KBM-7 (cell line): ENCODE results near the gene RPS16.

Experiments
- DNase-seq: peaks from one replicate; pipeline ENCODE4 v3.0.0-alpha.2; 2015
- in situ Hi-C: fragments of 300-500 bp; cut with MboI; formaldehyde crosslinking; loops from 2 replicates; pipeline ENCODE4 v1.14.3; 2020; ENCODE audit warnings: low sequenced_read_pairs, low pct_unique_long_range_greater_than_20kb, mixed read lengths

RPS16 gene

DNA sequence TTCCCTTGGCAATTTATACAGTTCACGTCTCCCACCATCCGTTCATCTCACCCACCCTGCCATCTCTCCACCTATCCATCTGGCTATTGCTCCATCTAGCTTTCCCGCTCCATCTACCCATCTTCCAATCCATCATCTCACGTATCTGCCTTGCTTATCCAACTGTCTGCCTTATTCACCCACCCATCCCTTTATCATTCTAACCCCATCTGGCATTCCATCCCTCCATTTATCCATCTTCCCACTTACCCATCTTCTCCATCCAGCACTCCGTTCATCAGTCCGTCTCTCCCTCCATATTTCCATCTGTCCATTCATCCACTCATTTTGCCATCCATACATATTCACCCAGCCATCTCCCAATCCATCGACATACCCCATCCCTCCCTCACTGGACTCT lies 10.0 kb downstream of the RPS16 start:
- in situ Hi-C loops: no loop called here
- no peak for DNase-seq

DNA sequence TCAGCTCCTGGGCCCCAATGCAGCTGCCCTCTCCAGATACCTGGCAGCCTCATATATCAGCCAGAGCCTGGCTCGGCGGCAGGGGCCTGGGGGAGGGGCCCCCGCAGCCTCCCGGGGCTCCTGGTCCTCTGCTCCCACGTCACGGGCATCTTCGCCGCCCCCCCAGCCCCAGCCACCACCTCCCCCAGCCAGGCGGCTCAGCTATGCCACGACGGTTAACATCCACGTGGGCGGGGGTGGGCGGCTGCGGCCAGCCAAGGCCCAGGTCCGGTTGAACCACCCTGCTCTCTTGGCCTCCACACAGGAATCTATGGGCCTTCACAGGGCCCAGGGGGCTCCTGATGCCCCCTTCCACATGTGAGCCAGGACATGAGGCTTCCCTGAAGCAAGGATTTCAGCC lies 10.8 kb downstream of the RPS16 start:
- in situ Hi-C loops: no loop called here
- DNase-seq: no peak

DNA sequence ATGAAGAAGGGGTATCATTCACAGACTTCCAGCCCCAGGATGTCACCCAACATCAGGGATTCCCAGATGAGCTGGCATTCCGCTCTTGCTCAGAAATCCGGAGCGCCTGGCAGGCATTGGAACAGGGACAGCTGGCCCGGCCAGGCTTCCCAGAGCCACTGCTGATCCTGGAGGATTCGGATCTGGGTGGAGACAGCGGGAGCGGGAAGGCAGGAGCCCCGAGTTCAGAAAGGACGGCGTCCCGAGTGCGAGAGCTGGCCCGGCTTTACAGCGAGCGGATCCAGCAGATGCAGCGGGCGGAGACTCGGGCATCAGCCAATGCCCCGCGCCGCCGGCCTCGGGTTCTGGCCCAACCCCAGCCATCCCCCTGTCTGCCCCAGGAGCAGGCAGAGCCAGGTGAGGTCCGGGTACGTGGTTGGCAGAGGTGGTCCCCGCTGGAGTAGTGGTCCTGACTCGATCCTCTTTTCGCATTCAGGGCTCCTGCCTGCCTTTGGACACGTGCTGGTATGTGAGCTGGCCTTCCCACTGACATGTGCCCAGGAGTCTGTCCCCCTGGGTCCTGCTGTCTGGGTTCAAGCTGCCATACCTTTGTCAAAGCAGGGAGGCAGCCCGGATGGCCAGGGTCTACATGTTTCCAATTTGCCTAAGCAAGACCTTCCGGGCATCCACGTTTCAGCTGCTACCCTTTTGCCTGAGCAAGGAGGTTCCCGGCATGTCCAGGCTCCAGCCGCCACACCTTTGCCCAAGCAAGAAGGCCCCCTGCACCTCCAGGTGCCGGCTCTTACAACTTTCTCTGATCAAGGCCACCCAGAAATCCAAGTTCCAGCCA lies 12.3 kb downstream of the RPS16 start:
- in situ Hi-C loops: no loop called here
- DNase-seq: no peak

DNA sequence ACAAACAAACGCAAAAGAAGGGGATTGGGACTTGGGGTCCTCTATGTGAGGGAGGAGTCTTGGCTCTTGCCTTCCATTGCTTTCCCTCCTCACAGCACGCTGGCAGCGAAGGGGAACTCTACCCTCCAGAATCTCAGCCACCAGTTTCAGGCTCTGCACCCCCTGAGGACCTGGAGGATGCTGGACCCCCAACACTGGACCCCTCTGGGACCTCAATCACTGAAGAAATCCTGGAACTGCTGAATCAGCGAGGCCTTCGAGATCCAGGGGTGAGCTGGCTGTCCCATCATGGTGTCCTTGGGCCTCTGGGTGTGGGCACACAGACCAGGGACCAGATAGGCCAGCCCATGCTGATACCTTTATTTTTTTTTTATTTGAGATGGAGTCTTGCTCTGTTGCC lies 13.7 kb downstream of the RPS16 start:
- in situ Hi-C loops: no loop called here
- DNase-seq: no peak

DNA sequence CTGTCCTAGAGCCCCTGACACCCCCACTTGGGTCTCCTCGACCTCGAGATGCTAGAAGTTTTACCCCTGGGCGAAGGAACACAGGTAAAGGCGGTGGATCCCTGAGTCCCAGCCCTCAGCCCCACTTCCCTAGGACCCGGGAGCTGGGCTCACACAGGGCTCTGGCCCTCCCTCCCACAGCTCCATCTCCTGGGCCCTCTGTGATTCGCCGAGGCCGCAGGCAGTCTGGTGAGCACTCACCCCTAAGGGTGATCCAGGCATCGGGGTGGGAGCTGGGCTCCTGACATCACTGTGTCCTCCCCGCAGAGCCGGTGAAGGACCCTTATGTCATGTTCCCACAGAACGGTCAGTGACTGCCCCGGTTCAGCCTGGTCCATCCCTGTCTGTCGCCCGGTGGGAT lies 15.0 kb downstream of the RPS16 start:
- in situ Hi-C loops: no loop called here
- no peak for DNase-seq

DNA sequence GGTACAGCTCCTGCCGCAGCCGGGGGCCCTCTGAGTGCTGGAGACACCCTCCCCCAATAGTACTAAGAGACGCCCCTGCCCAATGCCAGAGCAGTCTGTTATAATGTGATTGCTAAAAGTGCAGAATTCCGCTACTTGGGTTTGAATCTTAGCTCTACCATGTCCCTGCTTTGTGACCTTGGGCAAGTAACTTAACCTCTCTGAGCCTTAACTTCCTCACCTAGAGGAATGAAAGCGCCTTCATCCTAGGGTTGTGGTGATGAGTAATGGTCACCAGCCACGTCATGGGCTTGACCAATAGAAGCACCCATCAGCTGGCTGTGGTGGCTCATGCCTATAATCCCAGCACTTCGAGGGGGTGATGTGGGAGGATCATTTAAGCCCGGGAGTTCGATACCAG lies 16.7 kb downstream of the RPS16 start:
- in situ Hi-C loops: no loop called here

DNA sequence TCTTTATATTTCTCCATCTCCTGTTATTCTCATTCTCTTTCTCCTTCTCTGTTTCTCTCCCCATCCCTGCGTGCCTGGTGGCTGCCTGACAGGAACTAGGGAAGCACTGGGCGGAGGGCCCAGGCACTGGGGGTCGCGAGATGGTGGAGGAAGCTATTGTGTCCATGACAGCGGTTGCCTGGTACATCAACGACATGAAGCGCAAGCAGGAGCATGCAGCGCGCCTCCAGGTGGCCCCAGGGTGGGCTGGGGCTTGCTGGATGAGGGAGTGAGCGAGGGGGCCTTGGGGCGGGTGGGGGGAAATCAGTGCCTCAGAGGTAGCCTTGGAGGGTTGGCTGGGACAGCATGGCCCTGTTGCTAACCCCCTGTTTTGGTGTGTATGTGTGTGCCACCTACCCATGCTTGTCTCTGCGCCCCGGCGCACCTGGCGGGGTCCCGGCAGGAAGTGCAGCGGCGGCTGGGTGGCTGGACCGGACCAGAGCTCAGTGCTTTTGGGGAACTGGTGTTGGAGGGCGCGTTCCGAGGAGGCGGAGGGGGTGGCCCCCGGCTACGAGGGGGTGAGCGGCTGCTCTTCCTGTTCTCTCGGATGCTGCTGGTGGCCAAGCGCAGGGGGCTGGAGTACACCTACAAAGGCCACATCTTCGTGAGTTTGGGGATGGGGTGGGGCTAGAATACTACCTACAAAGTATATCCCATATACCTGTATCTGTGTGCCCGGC lies 18.1 kb downstream of the RPS16 start:
- no peak for DNase-seq
- in situ Hi-C loops: no loop called here

More for the DNA sequence above, 16.7 kb downstream of the RPS16 start:
- no peak for DNase-seq

DNA sequence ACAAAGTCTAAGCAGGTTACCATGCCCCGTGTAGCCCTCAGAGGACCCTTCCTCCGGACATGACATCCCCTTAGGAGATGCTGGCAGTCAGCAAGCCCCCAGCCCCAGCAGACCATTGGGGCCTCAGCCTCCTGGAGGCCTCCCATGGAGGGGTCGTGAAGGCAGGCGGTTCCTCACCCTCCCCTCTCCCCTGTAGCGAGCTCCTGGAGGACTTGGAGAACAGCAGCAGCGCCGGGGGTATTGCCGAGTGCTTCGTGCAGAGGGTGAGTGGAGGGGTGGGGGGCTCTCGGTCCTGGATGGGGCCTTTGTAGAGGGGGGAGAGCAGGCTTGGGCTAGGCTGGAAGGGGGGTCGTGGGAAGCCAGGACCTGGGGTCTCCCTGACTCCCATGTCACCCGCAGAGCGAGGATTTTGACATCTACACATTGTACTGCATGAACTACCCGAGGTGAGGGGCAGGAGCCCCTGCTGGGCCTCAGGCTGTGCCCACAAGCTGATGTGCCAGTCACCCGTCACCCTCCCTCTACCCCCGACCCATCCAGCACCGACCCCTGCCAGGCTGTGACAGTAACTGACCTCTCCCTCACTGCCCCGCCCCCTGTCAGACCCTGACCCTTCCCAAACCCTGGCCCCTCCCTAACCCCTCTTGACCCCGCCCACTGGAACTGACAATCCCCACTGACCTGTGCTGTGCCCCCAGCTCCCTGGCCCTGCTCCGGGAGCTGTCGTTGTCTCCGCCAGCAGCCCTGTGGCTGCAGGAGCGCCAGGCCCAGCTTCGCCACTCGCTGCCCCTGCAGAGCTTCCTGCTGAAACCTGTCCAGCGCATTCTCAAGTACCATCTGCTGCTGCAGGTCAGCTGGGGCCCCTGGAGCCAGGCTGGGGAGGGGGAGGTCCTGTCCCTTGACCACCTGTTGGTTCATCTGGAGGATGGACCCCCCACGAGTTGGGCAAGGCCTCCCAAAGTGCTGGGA lies 19.3 kb downstream of the RPS16 start:
- DNase-seq: no peak
- in situ Hi-C loops: no loop called here

DNA sequence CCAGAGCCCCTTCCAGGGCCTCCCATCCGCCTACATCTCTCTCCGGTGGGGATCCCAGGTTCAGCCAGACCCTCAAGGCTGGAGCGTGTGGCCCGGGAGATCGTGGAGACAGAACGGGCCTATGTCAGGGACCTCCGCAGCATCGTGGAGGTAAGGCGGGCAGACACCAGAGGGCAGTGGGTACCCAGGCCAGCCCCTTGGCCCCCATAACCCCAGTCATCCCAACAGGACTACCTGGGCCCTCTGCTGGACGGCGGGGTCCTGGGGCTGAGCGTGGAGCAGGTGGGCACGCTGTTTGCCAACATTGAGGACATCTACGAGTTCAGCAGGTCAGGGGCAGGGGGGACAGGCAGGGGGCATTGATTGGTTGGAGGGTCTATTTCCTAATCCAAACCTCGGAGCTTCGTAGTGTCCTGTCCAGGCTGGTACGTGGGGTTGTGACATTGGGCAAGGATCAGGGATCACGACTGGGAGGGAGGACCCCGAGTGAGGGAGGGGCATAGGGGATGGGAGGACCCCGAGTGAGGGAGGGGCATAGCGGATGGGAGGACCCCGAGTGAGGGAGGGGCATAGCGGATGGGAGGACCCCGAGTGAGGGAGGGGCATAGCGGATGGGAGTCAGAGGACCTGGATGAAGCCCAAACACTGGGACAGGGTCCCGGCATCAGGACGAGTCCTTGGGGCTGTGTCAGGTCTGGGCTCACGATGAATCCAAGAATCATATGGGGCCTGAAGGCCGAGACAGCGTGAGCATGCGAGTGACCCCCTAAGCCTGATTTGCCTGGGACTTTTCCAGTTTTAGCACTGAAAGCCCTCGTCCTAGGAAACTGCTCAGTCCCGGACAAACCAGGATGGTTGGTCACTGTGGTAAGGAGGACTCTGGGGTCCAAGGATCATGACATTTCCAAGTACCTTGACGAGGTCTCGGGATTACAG lies 20.4 kb downstream of the RPS16 start:
- in situ Hi-C loops: no loop called here
- DNase-seq: no peak

DNA sequence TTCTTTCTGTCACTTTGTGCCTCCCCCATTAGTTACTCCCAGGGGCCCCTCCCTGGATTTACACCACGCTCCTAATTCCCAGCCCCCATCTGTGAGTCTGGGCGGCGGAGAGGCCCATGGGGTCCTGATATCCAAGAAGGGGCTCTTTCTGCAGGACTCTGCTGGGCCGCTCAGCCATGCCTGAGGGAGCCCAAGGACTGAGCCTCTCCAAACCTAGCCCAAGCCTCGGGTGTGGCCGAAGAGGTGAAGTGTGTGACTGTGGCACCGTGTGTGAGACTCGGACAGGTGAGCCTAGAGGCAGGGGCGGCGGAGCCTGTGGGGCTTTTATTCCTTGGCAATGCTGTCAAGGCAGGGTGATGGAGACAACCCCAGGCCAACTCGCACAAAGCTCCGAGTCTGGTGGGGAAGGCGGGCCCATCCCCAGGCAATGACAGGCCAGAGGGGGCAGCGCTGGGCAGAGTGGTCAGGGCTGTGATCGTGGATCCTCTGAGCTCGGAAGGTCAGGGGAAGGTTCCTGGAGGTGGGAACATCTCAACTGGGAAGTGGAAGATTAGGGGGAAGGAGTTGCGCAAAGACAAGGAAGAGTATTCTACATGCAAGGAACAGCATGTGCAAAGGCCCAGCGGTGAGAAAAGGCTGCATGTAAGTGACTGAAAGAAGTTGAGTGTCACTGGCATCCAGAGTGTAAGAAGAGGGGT lies 21.7 kb downstream of the RPS16 start:
- in situ Hi-C loops: no loop called here
- peak; percentile 19 for DNase-seq

DNA sequence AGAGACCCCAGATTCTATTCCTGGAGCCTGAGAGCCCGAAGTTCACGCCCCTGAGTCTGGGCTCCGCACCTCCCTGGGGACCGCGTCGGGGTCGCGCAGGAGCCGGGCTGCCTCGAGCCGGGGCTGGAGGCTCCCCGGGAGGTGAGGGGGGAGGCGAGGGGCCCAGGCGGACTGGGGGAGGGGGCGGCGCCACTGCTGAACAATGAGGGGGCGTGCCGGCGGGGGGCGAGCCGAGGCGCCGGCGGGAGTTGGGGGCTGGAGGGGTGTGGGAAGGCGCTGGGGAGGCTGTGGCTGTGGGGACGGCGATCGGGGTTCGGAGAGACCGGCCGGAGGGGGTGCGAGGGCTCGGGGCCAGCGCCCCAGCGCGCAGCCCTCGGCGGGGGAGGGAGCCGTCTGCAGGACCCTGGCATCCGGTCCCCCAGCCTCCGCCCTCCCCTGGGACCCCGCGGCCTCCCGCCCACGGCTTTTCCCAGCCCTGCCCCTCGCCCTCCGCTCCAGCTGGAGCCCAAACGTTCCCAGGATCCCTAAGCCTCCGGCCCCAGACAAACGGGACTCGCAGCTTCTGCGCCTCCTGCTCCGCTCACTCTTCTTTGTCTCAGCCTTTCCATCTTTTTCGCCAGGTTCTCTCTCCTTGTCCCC lies 22.4 kb downstream of the RPS16 start:
- in situ Hi-C loops: no loop called here
- no peak for DNase-seq

DNA sequence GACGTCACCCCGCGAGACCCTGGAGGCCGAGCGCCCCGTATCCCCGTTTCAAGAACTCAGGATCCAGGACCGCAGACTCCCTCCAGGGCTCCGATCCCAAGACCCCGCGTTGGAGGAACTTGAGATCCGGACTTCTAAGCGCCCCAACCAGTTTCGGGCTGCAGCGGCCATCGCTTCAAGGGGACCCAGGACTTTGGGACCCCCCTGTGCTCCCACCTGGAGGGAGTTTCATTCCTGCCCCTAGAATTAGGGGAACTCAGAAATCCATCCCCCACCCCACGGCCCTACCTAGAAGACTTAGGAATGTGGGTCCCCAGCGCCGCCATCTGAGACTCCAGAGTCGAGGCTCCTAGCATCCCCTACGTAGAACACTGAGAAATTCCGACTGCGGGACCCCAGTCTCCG lies 22.9 kb downstream of the RPS16 start:
- in situ Hi-C loops: no loop called here
- no peak for DNase-seq

DNA sequence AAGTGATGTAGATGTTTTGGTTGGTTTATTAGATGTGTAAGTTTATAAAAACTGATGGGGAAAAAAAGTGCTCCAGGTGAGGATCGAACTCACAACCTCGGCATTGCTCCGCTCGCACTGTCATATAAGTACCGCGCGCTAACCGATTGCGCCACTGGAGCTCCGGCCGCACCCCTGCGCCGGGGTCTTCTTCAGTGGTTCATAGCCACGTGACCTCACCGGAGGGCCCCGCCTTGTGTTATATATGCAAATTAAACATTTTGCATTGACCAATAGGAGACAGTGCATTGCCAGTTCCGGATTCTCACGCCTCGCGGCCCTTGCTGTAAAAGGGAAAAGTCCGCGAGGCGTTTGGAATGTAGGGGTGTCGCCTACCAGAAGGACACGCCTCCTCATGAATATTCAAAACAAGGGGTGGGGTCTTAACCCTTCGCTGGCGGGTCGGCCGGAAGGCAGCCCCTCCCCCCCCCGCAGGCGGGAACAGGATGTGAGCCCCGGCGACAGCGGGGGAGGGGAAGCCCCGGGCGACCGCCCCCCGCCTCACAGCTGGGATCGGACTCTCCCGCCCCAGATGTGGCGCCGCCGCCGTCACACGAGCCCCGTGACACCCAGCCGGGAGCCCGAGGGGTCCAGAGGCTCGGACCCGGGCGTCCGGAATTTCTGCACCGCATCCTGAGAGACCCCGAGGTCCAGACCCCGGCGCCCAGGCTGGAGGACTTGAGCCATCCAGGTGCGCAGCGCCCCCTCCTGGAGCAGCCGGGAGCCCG lies 23.5 kb downstream of the RPS16 start, which contains the start of gene PLEKHG2:
Gene PLEKHG2, plus strand, starts transcription at position 570 of the 767 bp plus-strand sequence. CDS start 1,418 bp downstream, outside the sequence.
- in situ Hi-C loops: no loop called here
- DNase-seq: peak; percentile 100

DNA sequence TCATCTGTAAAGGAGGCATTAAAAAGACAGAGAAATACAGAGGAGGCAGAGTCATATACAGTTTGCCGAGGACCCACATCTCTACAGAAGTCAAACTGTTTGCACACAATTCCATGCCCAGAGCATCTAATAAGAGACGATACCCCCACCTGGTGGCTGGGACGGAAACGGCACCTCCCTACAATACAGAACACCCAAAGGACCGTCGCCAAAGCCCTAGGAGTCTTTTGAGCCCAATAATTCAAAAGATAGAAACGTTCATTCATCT lies 24.0 kb downstream of the RPS16 start:
- DNase-seq: no peak

DNA sequence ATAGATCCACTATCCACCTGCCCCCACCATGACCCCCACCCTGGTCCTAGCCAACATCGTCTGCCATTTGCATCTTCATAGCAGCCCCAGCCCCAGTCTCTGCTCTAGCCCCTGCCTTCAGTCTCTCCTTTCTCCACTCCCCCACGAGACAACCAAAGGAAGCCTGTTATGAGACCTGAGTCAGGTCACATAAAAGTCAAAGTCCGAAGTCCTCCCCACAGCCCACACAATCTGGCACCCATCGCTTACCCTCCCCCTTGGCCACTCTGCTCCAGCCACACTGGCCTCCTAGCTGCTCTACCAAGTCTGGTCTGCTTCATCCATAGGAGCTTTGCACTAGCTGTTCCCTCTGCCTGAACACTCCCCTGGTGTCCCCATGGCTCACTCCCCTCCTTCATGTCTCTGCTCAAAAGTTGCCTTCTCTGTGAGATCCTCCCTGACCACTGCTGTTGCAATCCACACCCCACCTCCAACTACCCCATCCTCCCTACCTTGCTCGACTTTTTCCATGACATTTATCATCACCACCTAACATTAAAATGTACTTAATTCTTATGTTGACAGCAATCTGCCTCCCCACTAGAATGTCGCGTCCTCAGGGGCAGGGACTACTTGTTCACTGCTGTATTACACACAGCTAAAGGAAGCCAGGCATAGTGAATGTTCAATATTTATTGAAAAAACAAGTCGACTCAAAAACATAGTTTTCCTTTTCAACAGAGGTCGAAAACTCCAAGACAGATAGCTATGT lies 24.5 kb downstream of the RPS16 start:
- no peak for DNase-seq

More for the DNA sequence above, 24.0 kb downstream of the RPS16 start:
- in situ Hi-C loops: no loop called here

DNA sequence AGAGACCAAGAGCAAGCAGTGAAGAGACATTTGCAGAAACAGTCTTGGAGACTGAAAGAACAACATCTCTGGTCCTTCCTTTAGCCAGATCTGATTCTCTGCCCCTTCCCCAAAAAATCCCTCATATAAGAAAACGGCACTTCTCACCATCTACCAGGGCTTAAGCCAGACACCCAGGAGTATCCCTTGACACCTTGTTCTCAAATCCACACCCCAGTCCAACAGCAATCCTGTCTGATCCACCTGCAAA lies 25.0 kb downstream of the RPS16 start:
- in situ Hi-C loops: no loop called here

More for the DNA sequence above, 24.5 kb downstream of the RPS16 start:
- in situ Hi-C loops: no loop called here

More for the DNA sequence above, 25.0 kb downstream of the RPS16 start:
- DNase-seq: no peak
